Mammary epithelial cell (primary cell): Measurements from ENCODE around the gene VSTM2L.

Experiments used
- EZH2 ChIP-seq: IDR thresholded peaks from 2 replicates; pipeline ENCODE4 v1.6.1; 2012; ENCODE audit warnings: low read length, inconsistent platforms, borderline replicate concordance
- TF ChIP-seq, protein P1 (sequence below), 2 donors: IDR thresholded peaks in 1 of 2; conservative IDR thresholded peaks in 1 of 2; 2 replicates each; pipeline ENCODE4 v1.5.1; 2011 to 2012; ENCODE audit warnings: inconsistent platforms in 2 of 2, low read length in 2 of 2, mild to moderate bottlenecking in 2 of 2, control low read depth in 1 of 2, low read depth in 1 of 2; ENCODE audit not compliant: insufficient read depth in 1 of 2; ENCODE audit errors: extremely low read depth in 1 of 2

DNA sequence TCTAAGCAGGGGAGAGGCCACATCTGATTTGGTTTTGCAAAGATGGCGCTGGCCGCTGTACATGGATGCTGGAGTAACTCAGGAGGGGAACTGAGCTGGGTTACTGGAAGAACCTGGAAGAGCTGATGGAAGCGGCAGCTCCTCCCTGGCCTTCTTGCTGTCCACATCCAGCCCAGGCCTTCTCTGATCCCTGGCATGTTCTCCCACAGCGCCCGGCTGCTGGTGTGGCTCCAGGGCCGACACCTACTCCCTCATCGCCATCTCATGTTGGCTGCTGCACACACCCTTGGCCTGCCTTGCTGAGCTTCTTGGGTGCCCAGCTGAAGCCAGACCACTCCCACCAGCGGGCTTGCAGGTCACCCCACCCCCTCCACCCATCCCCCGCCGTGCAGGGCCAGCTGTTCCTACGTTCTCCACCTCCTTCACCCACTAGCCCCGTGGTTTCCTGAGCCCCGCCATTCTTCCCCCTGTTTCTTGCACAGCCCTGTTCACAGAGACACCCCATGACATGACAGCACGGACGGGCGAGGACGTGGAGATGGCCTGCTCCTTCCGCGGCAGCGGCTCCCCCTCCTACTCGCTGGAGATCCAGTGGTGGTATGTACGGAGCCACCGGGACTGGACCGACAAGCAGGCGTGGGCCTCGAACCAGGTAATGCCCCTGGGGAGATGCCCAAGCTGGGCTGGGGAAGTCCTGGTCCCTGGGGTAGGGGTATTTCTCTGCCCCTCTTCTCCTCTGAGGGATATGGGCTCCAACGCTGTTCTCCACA is 28.4 kb downstream of the VSTM2L start:
- TF ChIP-seq, protein P1, sequence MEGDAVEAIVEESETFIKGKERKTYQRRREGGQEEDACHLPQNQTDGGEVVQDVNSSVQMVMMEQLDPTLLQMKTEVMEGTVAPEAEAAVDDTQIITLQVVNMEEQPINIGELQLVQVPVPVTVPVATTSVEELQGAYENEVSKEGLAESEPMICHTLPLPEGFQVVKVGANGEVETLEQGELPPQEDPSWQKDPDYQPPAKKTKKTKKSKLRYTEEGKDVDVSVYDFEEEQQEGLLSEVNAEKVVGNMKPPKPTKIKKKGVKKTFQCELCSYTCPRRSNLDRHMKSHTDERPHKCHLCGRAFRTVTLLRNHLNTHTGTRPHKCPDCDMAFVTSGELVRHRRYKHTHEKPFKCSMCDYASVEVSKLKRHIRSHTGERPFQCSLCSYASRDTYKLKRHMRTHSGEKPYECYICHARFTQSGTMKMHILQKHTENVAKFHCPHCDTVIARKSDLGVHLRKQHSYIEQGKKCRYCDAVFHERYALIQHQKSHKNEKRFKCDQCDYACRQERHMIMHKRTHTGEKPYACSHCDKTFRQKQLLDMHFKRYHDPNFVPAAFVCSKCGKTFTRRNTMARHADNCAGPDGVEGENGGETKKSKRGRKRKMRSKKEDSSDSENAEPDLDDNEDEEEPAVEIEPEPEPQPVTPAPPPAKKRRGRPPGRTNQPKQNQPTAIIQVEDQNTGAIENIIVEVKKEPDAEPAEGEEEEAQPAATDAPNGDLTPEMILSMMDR (conservative IDR thresholded peaks at IDR 0.05 in 1 of 2, IDR thresholded peaks at IDR 0.05 in 1 of 2; ENCODE audit: extremely low read depth in 1 of 2, insufficient read depth in 1 of 2, low read depth in 1 of 2, low read length in 2 of 2), result no peak
- TF ChIP-seq EZH2, result no peak
